Measurements from ENCODE around the gene SAT1.

Gene SAT1

DNA sequence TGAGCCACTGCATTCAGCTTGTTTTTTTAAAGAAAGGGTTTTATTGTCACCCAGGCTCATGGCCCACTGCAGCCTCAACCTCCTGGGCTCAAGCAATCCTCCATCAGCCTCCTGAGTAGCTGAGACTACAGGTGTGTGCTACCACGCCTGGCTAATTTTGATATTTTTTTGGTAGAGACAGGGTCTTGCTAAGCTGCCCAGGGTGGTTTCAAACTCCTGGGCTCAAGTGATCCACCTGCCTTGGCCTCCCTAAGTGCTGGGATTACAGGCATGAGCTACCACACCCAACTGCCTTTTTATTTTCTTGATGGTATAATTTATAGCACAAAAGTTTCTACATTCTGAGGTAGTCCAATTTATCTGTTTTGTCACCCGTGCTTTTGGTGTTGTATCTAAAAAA is 38.9 kb downstream of the SAT1 start:
- no peak for DNase-seq (ENCODE audit: low spot score)
- in situ Hi-C loops (cut with MboI; ENCODE audit: low sequenced_read_pairs, unreplicated experiment), result no loop called here
- TF ChIP-seq, protein P1, sequence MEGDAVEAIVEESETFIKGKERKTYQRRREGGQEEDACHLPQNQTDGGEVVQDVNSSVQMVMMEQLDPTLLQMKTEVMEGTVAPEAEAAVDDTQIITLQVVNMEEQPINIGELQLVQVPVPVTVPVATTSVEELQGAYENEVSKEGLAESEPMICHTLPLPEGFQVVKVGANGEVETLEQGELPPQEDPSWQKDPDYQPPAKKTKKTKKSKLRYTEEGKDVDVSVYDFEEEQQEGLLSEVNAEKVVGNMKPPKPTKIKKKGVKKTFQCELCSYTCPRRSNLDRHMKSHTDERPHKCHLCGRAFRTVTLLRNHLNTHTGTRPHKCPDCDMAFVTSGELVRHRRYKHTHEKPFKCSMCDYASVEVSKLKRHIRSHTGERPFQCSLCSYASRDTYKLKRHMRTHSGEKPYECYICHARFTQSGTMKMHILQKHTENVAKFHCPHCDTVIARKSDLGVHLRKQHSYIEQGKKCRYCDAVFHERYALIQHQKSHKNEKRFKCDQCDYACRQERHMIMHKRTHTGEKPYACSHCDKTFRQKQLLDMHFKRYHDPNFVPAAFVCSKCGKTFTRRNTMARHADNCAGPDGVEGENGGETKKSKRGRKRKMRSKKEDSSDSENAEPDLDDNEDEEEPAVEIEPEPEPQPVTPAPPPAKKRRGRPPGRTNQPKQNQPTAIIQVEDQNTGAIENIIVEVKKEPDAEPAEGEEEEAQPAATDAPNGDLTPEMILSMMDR (IDR thresholded peaks at IDR 0.05; ENCODE audit: borderline replicate concordance, control extremely low read depth, extremely low read depth, insufficient read depth, missing control alignments), result no peak

DNA sequence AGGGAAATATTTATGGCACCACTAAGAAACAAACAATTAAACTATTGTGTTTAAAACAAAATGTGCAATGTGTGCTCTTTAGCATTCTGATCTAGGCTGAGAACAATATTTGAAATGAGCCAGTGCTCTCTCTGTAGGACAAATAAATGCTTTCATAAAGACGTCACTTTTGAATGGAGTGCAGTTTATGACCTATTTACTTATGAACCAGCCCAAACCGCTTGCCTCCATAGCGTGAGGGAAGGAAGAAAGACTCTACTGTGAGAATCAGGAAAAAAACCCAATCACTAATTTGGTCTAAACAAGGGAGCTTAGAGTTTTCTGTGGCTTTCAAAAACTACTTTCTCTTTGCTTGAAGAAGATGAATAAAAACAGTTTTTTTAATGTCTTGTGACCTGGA is 39.4 kb downstream of the SAT1 start:
- TF ChIP-seq, protein P1 (IDR thresholded peaks at IDR 0.05; ENCODE audit: borderline replicate concordance, control extremely low read depth, extremely low read depth, insufficient read depth, missing control alignments), result no peak
- in situ Hi-C loops (cut with MboI; ENCODE audit: low sequenced_read_pairs, unreplicated experiment), result no loop called here
- no peak for DNase-seq (ENCODE audit: low spot score)

DNA sequence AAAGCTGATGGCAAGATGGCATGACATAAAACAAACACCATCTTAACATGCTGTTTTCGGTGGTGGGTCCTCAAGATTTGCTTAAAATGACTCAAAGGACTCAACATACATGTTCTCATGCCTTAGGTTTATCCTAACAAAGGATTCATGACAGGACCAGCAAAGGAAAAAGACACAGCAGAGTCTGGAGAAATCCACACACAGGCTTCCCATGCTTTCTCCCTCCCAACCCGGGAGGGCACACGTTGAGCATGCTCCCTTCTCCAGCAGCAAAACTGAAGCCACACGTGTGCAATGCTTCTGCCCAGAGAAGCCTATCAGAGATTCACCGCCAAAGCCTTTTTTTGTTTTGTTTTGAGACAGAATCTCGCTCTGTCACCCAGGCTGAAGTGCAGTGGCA is 39.9 kb downstream of the SAT1 start:
- no peak for DNase-seq (ENCODE audit: low spot score)
- TF ChIP-seq, protein P1 (IDR thresholded peaks at IDR 0.05; ENCODE audit: borderline replicate concordance, control extremely low read depth, extremely low read depth, insufficient read depth, missing control alignments), result no peak
- in situ Hi-C loops (cut with MboI; ENCODE audit: low sequenced_read_pairs, unreplicated experiment), result no loop called here

DNA sequence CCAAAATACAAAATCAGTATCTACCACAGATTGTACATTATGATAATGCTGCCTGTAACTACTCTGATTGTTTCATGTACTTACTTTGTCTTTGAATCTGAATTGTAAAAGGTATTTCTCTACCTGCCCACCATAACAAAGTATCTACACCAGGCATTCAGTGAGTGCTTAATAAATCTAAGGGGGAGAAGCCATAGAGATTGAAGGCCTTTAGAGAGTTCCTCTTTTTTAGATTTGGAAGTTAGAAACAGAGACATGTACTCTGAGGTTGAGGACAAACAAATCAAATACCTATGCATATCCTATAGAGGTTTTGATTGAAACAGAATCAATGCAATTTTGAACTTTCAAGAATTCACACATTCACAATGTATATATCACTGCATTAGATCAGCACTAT is 42.7 kb downstream of the SAT1 start:
- DNase-seq (ENCODE audit: low spot score), result no peak
- TF ChIP-seq, protein P1 (IDR thresholded peaks at IDR 0.05; ENCODE audit: borderline replicate concordance, control extremely low read depth, extremely low read depth, insufficient read depth, missing control alignments), result no peak
- in situ Hi-C loops (cut with MboI; ENCODE audit: low sequenced_read_pairs, unreplicated experiment), result no loop called here

DNA sequence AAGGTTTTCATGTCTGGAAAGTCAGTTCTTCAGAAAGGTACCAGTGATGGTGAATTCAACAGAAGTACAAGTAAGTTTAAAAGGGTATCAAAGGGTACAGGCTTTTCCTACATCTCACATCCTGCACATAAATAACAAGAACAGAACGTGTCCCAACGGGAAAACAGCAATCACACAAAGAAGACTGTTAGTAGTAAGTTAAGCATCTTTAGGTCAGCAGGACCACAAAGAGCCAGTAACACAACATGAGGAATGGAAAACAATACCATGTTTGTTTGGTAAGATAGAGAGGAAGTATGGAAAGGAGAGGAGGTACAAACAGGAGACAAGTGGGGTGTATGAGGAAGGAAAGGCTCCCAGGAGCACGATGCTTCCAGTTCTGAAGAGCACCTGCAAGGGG is 43.2 kb downstream of the SAT1 start:
- DNase-seq (ENCODE audit: low spot score), result no peak
- in situ Hi-C loops (cut with MboI; ENCODE audit: low sequenced_read_pairs, unreplicated experiment), result no loop called here
- TF ChIP-seq, protein P1 (IDR thresholded peaks at IDR 0.05; ENCODE audit: borderline replicate concordance, control extremely low read depth, extremely low read depth, insufficient read depth, missing control alignments), result no peak

DNA sequence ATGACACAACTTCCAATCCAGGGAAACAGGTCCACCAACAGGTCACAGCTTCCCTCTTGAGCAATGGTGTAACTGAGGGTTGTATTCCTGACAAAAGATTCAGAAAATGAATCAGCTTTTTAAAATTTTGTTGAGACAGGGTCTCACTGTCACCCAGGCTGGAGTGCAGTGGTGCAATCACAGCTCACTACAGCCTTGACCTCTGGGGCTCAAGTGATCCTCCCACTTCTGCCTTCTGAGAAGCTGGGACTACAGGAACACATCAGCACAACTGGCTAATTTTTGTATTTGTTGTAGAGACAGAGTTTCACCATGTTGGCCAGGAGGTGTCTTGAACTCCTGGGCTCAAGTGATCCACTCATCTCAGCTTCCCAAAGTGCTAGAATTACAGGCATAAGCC is 43.7 kb downstream of the SAT1 start:
- in situ Hi-C loops (cut with MboI; ENCODE audit: low sequenced_read_pairs, unreplicated experiment), result no loop called here
- DNase-seq (ENCODE audit: low spot score), result no peak
- TF ChIP-seq, protein P1 (IDR thresholded peaks at IDR 0.05; ENCODE audit: borderline replicate concordance, control extremely low read depth, extremely low read depth, insufficient read depth, missing control alignments), result no peak

DNA sequence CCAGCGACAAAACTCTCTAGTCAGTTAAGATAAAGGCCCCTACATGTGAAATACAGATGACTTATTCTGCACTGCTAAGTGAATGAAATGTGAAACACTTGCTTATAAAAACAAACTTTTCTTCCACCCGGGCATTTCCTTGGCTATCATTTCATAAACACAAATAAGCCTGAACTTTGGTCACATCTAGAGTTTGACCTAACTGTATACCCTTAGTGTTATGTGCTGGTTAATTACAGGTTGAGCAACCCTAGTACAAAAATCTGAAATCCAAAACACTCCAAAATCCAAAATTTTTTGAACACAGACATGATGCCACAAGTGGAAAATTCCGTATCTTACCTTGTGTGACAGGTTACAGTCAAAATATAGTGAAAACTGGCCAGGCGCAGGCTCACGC is 45.9 kb downstream of the SAT1 start:
- in situ Hi-C loops (cut with MboI; ENCODE audit: low sequenced_read_pairs, unreplicated experiment), result no loop called here
- TF ChIP-seq, protein P1 (IDR thresholded peaks at IDR 0.05; ENCODE audit: borderline replicate concordance, control extremely low read depth, extremely low read depth, insufficient read depth, missing control alignments), result no peak
- DNase-seq (ENCODE audit: low spot score), result no peak
